Chondrocyte (in vitro differentiated cells): ENCODE measurements around the gene NUDT5. TPM values are rescaled to one million over a fixed set of nuclear protein-coding genes. Genes with fewer than 3 reads are reported as not detected.
"Not testable (repeated sequence)": the region's sequence is repeated elsewhere in the genome, so short reads cannot be mapped to it uniquely, and the experiment has no call there.

Experiments used
- DNase-seq: peaks from one replicate; pipeline ENCODE4 v3.0.0; 2021; ENCODE audit warnings: mixed read lengths, low spot score
- H3K27ac Mint-ChIP-seq: one replicate; pipeline ENCODE4 v1.8.0; 2021; ENCODE audit warnings: mild to moderate bottlenecking, moderate library complexity, mixed read lengths; ENCODE audit not compliant: unreplicated experiment
- H3K27me3 Mint-ChIP-seq: 2 replicates; pipeline ENCODE4 v1.8.0; 2021; ENCODE audit warnings: low read depth, mixed read lengths
- H3K36me3 Mint-ChIP-seq: 2 replicates; pipeline ENCODE4 v1.8.0; 2021; ENCODE audit warnings: low read depth, mixed read lengths
- H3K4me1 Mint-ChIP-seq: 2 replicates; pipeline ENCODE4 v1.8.0; 2021; ENCODE audit warnings: low read depth, mild to moderate bottlenecking, mixed read lengths
- H3K4me3 Mint-ChIP-seq: one replicate; pipeline ENCODE4 v1.8.0; 2021; ENCODE audit warnings: mild to moderate bottlenecking, moderate library complexity, mixed read lengths; ENCODE audit not compliant: unreplicated experiment
- H3K9me3 Mint-ChIP-seq: 2 replicates; pipeline ENCODE4 v1.8.0; 2021; ENCODE audit warnings: low read depth, mixed read lengths
- CTCF ChIP-seq: fragments of 200-600 bp; sonication (generic); IDR thresholded peaks from 2 replicates; pipeline ENCODE4 v1.5.0; 2021; ENCODE audit warnings: antibody characterized with exemption, mild to moderate bottlenecking, moderate library complexity
- total RNA-seq: library from RNA; stranded (reverse); gene quantifications from 3 replicates; pipeline ENCODE4 v1.2.1, GENCODE V29; 2021

The NUDT5 gene
- total RNA-seq, 1 donor from 2014 or later, result 43.9 TPM

- H3K9me3 Mint-ChIP-seq, result no peaks in the 10 kb centered on the region
- H3K36me3 Mint-ChIP-seq, result peaks cover 19% of the 10 kb centered on the region
- no peak for TF ChIP-seq CTCF
- peaks cover 40% of the 10 kb centered on the region for H3K4me1 Mint-ChIP-seq
- H3K27ac Mint-ChIP-seq, result no peak overlapping the region
- no peak for DNase-seq
- no peaks in the 10 kb centered on the region for H3K27me3 Mint-ChIP-seq
- no peak overlapping the region for H3K4me3 Mint-ChIP-seq
Observed at GRCh38 chr10:12237265-12238220, 41.9 kb upstream of the NUDT5 start.

GRCh38 chr10:12235796-12236195 lies 40.1 kb upstream of the NUDT5 start:
- H3K27me3 Mint-ChIP-seq, result no peaks in the 10 kb centered on the region
- no peak for DNase-seq
- no peaks in the 10 kb centered on the region for H3K9me3 Mint-ChIP-seq

GRCh38 chr10:12235116-12235694 lies 39.5 kb upstream of the NUDT5 start:
- peak overlapping the region; percentile 87 for H3K27ac Mint-ChIP-seq
- peaks cover 26% of the 10 kb centered on the region for H3K4me1 Mint-ChIP-seq
- no peak for DNase-seq
- H3K9me3 Mint-ChIP-seq, result no peaks in the 10 kb centered on the region
- no peak overlapping the region for H3K4me3 Mint-ChIP-seq
- no peak for TF ChIP-seq CTCF
- H3K36me3 Mint-ChIP-seq, result peaks cover 18% of the 10 kb centered on the region
- no peaks in the 10 kb centered on the region for H3K27me3 Mint-ChIP-seq

More at GRCh38 chr10:12235796-12236195, 40.1 kb upstream of the NUDT5 start:
- Mint-ChIP-seq H3K4me3 (no peak overlapping the region), H3K27ac (peak overlapping the region; percentile 87), H3K36me3 (peaks cover 18% of the 10 kb centered on the region), H3K4me1 (peaks cover 26% of the 10 kb centered on the region)
- TF ChIP-seq CTCF, result no peak

- H3K9me3 Mint-ChIP-seq, DNase-seq, H3K27me3 Mint-ChIP-seq, H3K4me3 Mint-ChIP-seq: not testable (repeated sequence)
- Mint-ChIP-seq H3K36me3 (peaks cover 19% of the 10 kb centered on the region), H3K27ac (peak overlapping the region; percentile 87), H3K4me1 (peaks cover 26% of the 10 kb centered on the region)
Observed at GRCh38 chr10:12234687-12235086, 39.0 kb upstream of the NUDT5 start.

- DNase-seq, result no peak
- Mint-ChIP-seq H3K27ac (no peak overlapping the region), H3K36me3 (peaks cover 20% of the 10 kb centered on the region), H3K9me3 (no peaks in the 10 kb centered on the region), H3K4me3 (no peak overlapping the region), H3K27me3 (no peaks in the 10 kb centered on the region), H3K4me1 (peaks cover 14% of the 10 kb centered on the region)
- TF ChIP-seq CTCF, result no peak
Observed at GRCh38 chr10:12228851-12229250, 33.2 kb upstream of the NUDT5 start.

GRCh38 chr10:12226438-12226837 lies 30.7 kb upstream of the NUDT5 start:
- Mint-ChIP-seq H3K4me1 (peaks cover 29% of the 10 kb centered on the region), H3K36me3 (peaks cover 21% of the 10 kb centered on the region)
- H3K27me3 Mint-ChIP-seq, H3K4me3 Mint-ChIP-seq, H3K27ac Mint-ChIP-seq, DNase-seq, H3K9me3 Mint-ChIP-seq: not testable (repeated sequence)
